Glomerular visceral epithelial cell (primary cell): ENCODE results near the gene KRT14.
"Not testable (repeated sequence)": the region's sequence is repeated elsewhere in the genome, so short reads cannot be mapped to it uniquely, and the experiment has no call there.

ENCODE experiments used
- DNase-seq: peaks from one replicate; pipeline ENCODE4 v3.0.0-alpha.2; 2016; ENCODE audit errors: extremely low spot score

Gene KRT14

DNA sequence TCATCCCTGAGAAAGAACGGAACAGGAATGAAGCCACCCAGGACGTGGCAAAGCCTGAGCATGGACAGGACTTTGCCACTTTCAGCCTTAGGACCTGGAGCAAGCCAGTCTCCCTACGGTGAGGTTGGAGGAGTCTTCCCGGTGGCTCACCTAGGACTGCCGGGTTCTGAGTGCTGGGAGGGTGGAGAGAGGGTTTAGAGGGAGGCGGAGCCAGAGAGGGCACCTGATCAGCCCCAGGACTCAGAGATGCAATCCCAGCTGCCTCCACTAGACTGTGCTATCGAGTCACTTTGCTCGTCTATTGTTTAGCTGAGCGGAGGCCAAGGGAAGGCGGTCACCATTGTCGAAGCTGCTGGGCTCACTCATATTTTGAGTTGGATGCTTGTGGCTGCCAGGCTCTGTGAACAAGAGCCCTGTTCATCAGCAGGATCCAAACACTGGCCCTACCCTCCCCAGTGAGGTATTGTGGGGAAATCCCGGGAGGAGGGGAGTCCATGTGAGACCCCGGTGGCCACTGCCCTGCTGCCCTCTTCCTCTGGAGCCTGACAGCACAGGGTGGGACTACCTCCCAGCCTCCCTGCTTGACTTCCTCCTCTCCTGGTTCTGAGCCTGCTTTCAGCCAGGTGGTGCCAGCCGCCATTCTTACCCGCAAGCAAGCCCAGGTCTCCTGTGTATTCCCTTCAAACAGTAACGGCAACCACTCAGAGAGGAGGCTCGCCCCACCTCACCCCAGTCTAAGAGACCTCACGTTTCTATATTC, 7.0 kb downstream of the KRT14 start:
- peak; percentile 79 for DNase-seq

DNA sequence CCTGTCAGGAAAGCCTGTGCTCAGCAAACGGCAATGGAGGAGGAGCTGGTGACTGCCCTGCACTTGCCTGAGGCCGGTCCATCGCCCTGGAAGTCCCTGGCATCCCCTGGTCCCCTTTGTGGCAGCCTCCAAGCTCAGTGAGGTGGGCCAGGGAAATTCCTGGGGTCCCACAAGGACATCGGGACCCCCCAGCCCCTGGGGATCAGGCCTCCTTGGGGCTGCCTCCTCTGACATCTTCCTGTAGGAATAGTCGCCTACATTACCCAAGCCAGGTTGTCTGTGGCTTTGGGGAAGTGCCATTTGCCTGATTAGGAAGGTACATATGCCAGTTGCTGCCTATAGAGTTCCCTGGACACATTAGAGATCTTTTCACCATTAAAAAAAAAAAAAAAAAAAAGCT, 7.7 kb downstream of the KRT14 start:
- DNase-seq: no peak

DNA sequence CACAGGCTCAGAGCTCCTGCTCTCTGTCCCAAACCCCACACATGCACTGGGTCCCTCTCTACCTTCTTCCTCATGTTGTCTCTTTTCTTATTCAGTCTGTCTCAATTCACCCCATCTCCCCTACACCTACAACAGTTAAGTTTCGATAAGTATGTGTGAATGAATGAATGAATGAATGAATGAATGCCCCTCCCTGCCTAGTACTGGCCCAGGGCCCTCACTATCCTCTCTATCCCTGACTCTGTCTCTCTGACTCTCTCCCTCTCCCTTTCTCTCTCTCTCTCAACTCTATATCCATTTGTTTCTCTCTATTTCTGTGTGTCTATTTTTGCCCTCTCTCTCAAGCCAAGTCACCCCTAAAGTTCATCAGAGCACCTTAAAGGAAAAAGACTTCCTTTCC, 8.2 kb downstream of the KRT14 start:
- no peak for DNase-seq

DNA sequence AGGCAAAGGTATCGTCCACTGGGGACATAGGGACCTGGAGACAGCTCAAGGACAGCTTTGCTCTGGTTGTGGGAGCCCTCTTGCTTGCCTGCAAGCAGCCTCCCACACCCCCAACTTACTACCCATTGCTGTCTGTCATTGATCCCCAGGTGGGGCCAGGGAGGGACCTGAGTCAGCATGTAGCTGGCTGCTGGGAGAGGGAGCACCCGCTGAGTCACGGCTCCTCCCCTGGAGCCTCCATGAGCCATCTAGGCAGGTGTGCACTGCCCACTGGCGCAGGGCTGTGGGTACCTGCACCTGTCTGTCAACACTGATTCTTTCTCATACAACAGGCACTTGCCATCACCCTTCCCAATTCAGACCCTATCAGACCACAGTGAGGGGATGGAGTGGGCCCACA, 10.0 kb downstream of the KRT14 start:
- not testable (repeated sequence) for DNase-seq

DNA sequence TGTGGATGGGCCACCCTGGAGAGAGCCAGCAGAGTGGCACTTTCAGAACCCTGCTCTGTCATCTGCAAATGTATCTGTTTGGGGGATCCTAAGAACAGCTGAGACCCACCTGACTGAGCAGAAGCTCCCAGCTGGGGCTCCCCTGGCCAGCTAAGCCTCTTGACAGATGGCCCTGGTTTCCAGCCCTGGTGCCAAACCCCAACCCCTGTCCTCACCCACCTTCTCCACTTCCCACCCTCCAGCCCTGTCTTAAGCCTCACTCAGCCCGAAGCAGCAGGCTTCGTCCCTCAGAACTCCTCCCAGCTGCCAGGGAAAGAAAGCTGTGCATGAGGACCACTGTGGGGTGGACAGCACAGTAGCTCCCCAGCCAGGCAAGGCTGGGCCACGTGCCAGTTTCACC, 11.4 kb downstream of the KRT14 start:
- DNase-seq: no peak

DNA sequence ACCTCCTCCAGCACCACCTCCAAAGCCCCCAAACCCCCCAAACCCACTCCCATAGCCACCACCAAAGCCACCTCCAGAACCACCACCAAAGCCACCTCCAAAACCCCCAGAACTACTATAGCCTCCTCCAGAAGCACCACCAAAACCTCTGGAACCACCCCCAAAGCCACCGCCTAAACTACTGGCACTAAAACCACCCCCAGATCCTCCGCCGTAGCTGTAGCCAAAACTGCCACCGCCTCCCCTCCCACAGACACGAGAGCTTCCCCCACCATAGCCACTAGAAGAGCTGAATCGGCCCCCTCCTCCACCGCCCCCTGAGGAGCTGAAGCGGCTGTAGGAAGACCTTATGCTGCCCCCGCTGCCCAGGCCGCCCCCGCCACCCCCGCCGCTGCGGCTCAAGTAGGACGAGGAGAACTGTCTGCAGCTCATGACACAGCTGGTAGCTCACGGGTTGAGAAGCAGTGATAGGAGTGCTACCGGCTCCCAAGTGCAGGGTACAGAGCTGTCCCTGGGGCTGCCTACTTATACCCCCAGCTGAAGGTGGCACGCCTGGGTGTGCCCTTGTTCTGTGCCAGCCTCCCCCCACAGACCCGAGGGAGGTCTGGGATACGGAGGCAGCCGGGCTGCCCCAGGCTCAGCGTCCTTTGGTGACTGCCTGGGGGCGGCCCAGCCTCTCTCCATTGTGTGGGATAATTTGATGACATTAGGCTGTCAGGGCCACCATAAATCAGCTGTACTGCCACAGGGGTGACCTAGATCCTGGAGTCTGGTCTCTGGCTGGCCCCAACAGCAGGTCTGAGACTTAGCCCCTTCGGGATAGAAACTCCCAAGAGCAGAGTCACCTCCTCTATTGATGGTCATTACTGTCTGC, 14.9 kb downstream of the KRT14 start, which contains the start of gene KRT9:
KRT9 (minus strand) TSS at position 499 of the 874 bp plus-strand sequence; CDS start at position 432, 67 bp downstream.
- no peak for DNase-seq

DNA sequence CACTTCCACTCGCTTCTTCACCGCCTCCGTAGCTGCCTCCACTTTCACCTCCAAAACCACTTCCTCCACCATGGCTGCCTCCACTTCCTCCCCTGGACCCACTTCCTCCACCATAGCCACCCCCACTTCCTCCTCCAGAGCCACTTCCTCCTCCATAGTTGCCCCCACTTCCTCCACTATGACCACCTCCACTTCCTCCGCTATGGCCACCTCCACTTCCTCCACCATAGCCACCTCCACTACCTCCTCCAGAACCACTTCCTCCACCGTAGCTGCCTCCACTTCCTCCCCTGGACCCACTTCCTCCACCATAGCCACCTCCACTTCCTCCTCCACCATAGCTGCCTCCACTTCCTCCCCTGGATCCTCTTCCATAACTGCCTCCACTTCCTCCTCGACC, 19.4 kb downstream of the KRT14 start:
- DNase-seq: no peak

DNA sequence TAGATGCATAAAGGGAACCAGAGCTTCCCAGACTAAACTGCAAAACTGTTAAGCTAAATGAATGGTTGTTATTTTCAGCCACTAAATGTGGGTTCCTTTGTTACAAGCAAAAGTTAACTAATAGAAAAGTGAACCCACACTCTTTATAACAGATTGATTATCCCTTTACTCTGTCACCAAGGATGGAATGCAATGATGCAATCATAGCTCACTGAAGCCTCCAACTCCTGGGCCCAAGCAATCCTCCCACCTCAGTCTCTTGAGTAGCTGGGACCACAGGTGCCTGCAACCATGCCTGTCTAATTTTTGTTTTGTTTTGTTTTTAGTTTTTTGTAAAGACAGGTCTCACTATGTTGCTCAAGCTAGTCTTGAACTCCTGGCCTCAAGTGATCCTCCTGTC, 21.4 kb downstream of the KRT14 start:
- DNase-seq: no peak

DNA sequence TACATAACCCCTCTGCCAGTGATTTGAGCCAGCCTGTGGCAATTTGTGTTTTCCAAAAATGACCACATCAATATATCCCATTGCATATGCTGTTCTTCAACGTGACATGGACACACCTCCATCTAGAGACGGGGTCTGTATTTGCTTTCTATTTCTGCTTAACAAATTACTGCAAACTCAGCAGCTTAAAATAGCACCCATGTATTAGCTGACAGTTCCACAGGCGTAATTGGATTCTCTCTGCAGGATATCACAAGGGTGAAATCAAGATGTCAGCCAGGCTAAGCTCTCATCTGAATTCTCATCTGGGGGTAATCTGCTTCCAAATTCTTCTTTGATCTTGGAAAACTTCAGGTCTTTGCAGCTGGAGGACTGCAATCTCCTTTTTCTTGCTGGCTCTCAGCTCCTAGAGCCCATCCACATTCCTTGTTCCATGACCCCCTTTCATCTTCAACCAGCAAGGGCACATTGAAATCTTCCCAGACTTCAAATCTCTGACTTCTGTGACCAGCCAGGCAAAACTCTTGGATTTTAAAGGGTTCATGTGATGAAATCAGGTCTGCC, 23.0 kb downstream of the KRT14 start:
- DNase-seq: no peak

DNA sequence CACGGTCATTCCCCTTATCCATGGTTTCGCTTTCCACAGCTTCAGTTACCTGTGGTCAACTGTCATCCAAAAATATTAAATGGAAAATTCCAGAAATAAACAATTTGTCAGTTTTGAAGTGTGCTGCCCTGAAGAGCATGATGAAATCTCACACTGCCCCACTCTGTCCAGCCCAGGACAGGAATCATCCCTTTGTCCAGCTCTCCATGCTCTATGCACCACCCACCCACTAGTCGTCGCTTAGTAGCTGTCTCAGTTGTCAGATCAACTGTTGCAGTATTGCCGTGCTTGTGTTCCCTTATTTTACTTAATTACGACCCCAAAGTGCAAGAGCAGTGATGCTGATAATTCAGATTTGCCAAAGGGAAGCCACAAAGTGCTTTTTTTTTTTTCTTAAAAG, 25.1 kb downstream of the KRT14 start:
- DNase-seq: no peak

DNA sequence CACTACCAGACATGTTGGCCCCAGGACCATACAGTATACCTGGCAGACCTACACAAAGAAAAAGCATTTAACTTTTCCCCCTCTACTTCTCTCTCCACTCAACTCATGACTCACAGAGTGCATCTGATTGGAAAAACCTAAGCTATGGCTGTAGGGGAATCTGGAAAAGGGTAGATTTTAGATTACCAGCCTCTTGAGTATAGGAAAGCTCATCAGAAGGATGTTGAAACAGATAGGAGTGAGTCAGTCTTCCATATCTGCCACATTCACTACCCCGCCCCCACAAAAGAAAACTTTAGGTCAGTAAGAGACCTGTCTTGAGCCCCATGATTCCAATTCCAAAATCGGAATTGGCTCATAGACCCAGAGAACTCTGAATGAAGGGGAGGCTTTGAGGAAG, 27.1 kb downstream of the KRT14 start:
- no peak for DNase-seq

DNA sequence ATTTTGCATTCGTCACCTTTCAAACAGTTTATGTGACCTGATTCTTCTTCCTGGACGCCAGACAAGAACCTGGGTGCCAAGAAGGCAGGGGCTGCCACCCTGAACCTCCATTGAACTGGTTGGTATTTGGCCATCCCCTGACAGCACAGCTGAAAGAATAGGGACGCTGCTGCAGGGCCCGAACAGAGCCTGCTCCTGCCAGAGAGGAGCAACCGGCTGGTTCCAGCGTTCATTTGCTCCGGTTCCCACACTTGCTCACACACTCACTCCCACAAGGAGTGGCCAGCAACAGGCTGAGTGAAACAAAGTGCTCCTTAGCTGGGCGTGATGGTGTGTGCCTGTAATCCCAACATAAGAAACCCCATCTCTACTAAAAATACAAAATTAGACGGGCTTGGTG, 29.8 kb downstream of the KRT14 start:
- no peak for DNase-seq

DNA sequence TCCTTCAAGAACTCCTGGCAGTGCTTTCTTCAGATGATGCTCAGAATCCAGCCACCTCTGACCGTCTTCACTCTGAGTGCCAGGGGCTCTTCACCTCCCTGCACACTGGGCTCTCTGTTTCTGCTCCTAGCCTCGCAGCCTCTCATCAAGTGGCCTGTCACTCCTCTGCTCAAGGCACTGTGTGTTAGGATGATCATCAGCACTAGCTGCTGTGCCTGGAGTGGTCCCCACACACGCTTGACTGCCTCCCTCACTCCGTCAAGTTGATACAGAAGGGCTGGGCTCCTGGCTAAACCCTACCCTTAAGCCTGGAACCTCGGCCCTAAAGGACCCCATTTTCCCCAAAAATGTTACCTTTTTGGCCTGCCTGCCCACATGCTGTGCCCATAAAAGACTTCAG, 30.4 kb downstream of the KRT14 start:
- DNase-seq: no peak

DNA sequence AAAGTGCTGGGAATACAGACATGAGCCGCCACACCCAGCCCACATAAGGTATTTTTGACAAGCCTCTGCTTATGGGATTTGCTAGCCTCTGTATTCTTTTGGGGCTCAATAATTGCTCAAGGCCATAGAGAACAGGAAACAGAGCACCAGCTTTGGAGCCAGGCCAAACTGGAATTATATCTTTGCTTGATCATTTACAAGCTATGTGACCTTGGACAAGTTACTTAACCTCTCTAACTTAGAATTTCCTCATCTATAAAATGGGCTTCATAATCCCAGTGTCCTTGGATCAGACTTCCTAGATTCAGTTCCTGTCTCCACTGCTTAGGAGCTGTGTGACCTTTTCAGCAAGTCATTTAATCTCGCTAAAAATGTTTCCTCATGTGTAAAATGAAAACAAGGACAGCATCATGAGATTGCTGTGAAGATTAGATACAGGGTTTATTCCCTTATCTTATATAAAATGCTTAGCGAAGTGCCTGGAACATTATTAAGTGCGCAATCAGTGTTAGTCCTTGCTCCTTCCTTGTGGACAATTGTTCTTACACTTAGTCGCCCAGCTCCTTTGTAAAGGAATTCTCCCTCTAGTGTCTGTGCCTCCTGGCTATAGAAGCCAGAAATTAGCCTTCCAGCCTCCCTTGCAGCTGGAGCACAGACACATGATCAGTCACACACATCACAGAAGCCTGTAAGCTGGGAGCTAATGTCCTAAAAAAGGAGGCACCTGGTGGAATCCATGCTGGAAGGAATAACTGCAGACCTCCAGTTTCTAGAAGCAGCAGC, 31.4 kb downstream of the KRT14 start:
- DNase-seq: no peak

DNA sequence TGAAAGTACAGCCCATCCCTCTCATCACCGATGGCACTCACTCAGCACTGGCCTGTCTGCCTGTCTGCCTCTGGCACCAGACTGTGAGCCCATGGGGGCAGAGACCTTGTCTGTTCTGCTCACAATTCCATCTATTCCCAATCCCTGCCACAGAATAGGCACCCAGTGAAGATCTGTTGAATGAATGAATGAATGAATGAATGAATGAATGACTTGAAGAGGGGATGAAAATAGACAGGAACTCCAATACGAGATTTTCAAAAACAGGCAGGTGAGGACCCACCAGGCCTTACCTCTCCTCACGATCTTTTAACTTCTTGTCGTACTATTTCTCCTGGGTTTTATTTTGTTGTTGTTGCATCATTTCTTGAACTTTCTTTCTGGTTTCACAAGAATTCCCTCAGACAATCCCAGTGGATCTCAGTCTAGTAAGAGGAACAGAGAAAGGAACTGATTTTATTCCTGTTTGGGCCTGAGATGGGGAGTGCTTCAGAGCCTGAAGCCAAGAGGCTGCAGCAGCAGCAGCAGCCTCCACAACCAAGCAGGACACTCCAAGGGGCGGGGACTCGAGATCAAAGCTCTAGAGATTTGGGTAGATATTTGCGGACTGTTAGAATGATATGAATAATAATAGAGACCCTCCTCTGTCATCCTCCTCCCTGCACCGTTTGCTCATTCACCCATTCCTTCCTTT, 32.6 kb downstream of the KRT14 start:
- DNase-seq: no peak

DNA sequence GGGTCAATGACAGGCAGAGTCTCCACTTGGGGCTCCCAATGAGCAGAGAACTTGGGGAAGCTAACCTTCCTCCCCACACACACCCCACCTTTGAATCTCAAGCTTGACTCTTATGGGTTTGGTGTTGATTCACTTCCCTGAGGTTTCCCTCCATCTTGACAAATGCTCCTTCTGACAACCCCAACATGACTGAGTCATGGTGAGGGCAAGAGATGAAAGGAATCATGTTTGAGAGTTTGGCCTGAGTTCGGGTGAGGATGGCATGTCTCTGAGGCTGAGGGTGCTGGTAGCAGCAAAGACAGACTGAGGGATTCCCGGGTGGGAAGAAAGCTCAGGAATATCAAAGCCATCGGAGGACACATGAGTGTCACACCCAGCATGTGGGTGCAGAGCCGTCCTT, 33.5 kb downstream of the KRT14 start:
- DNase-seq: no peak

DNA sequence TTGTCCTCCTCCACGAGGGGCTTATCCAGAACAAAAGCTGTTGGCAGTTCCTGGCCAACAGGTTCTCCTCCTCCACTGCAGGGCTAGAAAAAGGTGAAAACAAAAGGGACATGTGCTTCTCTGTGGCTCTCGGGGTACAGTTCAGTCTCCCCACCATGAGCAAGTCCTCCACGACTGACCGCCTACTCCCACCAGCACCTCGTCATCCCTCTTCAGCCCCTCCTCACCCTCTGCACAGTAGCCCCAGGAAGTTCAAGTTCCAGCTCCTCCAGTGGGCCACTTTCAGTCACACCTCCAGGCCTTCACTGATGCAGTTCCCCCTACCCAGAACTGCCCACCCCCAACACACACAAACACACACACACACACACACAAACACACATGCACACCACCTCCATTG, 34.2 kb downstream of the KRT14 start:
- no peak for DNase-seq

DNA sequence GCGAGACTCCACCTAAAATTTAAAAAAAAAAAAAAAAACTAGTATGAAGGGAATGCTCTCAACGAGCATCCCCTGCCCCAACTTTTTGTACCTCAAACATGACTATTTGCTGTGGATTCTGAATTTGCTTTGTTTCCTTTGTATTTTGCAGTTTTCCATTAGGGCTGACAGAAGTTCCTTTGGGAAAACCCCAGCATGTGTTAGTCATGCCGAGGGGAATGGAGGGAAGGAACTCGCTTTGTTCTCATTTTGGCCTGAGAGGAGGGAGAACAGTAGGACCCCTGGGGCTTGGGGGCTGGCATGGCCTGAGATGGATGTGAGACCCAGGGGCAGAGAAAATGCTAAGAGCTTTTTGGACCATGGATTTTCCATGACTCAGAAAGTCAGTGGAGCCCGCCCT, 35.3 kb downstream of the KRT14 start:
- DNase-seq: peak; percentile 44

DNA sequence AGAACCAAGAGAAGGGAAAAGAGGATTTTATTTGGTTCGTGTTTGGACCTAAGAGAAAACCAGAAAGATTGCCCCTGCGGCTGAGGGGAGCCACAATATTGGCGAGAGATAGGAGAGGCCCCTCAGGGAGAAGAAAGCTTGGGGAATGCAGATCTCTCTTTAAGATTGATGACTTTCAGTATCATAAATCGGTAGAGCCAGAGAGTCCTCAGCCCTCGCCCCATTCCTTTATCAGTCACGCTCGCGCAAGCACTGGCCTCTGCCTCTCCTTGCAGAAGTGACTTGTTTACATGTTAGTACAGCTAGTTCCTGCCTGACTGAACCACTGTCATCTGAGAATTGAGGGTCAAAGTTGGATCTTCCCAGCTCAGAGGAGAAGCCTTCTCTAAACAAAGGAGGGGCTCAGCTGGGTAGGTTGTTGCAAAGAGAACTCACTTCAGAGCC, 37.1 kb downstream of the KRT14 start:
- no peak for DNase-seq

DNA sequence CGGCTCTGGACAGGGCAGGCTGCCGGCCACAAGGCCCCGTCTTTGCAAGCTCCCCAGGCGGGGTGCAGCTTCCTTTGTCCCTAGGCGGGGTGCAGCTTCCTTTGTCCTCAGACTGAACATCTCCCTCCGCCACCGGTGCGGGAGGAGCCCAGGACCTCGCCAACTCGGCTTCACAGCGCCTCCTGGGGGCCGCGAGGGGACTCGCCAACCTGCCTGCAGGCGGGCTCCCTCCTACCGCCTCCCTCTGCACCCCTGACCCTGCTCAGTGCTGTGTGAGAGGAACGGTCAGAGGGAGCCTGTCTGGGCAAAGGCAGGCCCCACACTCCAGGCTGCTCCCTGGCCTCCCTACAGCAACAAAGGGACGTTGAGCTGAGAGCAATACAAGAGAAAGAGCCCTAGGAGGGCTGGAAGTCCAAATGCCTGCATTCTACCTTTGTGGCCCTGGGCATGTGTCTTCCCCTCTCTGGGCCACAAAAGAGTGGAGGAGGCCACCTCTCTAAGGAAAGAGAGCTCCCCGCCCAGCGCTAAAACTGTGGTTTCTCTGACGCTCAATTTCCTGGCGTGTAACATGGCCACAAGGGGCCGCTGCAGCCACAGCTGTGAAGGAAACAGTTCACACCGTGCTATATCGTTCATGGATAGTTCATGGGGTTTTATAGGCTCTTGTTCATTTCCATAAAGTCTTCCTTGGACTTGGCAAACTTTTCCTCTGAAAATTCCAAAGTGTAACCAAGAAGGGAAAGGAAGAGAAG, 37.7 kb downstream of the KRT14 start:
- DNase-seq: peak; percentile 92
